ENCODE measurements around the gene PAGE4. TPM values are rescaled to one million over a fixed set of nuclear protein-coding genes. Genes with fewer than 3 reads are reported as not detected.

Gene PAGE4
- polyA plus RNA-seq, 1 of the 3 experiments (the other 2 are of a cell fraction) = not detected

DNA sequence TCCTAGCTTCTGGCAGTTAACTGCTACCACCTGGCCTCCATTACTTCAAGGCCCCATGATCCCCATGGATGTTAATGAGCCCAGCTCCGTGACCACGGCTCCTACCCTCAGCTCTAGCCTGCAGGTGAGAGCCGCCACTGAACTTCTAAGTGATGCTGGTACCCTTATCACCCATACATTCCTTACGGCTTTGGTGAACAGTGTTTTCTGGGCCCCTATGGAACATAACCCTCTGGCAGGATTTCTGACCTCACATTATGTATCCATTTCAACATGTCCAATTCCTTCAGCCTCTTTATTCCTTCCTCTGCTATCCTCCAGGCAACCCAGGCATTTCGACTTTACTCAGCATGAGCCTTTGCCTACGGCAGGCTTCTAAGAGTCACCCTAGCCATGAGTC lies 24.6 kb downstream of the PAGE4 start:
- no peak for DNase-seq
- Histone ChIP-seq H3K9ac (no peak overlapping the region), H3K4me1 (ENCODE audit: control insufficient read depth in 1 of 2, insufficient read depth in 2 of 2, low read depth in 1 of 2, low read length in 1 of 2) (no peaks in the 10 kb centered on the region), H3K4me2 (no peak overlapping the region), H3F3A (replicated peaks; ENCODE audit: insufficient read depth) (no peaks in the 10 kb centered on the region), H2AFZ (ENCODE audit: low read depth) (no peak overlapping the region), H3K27ac (ENCODE audit: low read depth in 2 of 2, low read length in 1 of 2) (no peak overlapping the region), H3K27me3 (ENCODE audit: insufficient read depth) (peaks cover 5% of the 10 kb centered on the region; the same call in 1 of the 2 replicates), H4K20me1 (ENCODE audit: insufficient read depth) (no peaks in the 10 kb centered on the region), H3K4me3 (ENCODE audit: low read depth in 2 of 2, low read length in 1 of 2) (no peak overlapping the region), H3K9me3 (no peaks in the 10 kb centered on the region), H3K79me2 (ENCODE audit: insufficient read depth) (no peaks in the 10 kb centered on the region), H3K9me2 (no peaks in the 10 kb centered on the region), H3K36me3 (replicated peaks in 1 of 2; ENCODE audit: control insufficient read depth in 1 of 2, insufficient read depth in 2 of 2, low read length in 1 of 2) (no peaks in the 10 kb centered on the region)
- ChIA-PET POLR2A (no interaction called here), CTCF (no interaction called here)
- WGBS (ENCODE audit: low lambda C conversion rate) = 17% methylated on average over 6 of the region's 6 CpGs
- TF ChIP-seq JUND (IDR thresholded peaks at IDR 0.05) (no peak), FOSL2 (IDR thresholded peaks at IDR 0.05; ENCODE audit: borderline replicate concordance, low read depth) (no peak), MEF2A (IDR thresholded peaks at IDR 0.05; ENCODE audit: borderline replicate concordance, low read depth) (no peak), TAF1 (IDR thresholded peaks at IDR 0.05; ENCODE audit: borderline replicate concordance, low read depth, low read length) (no peak), NFIC (IDR thresholded peaks at IDR 0.05; ENCODE audit: borderline replicate concordance) (no peak), EP300 (IDR thresholded peaks at IDR 0.05; ENCODE audit: borderline replicate concordance in 1 of 2, low read depth in 1 of 2, low read length in 1 of 2) (no peak), NRF1 (IDR thresholded peaks at IDR 0.05; ENCODE audit: low read depth, low read length) (no peak), FOXM1 (IDR thresholded peaks at IDR 0.05; ENCODE audit: low read depth) (no peak), SIN3A (IDR thresholded peaks at IDR 0.05; ENCODE audit: borderline replicate concordance, low read depth, low read length) (no peak), RFX5 (IDR thresholded peaks at IDR 0.05; ENCODE audit: low read length) (no peak), GATA2 (CRISPR knock-in tag; IDR thresholded peaks at IDR 0.05) (no peak)
- TF ChIP-seq, protein P1, sequence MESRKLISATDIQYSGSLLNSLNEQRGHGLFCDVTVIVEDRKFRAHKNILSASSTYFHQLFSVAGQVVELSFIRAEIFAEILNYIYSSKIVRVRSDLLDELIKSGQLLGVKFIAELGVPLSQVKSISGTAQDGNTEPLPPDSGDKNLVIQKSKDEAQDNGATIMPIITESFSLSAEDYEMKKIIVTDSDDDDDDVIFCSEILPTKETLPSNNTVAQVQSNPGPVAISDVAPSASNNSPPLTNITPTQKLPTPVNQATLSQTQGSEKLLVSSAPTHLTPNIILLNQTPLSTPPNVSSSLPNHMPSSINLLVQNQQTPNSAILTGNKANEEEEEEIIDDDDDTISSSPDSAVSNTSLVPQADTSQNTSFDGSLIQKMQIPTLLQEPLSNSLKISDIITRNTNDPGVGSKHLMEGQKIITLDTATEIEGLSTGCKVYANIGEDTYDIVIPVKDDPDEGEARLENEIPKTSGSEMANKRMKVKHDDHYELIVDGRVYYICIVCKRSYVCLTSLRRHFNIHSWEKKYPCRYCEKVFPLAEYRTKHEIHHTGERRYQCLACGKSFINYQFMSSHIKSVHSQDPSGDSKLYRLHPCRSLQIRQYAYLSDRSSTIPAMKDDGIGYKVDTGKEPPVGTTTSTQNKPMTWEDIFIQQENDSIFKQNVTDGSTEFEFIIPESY (IDR thresholded peaks at IDR 0.05; ENCODE audit: borderline replicate concordance, low read depth) = no peak
- TF ChIP-seq, protein P2, sequence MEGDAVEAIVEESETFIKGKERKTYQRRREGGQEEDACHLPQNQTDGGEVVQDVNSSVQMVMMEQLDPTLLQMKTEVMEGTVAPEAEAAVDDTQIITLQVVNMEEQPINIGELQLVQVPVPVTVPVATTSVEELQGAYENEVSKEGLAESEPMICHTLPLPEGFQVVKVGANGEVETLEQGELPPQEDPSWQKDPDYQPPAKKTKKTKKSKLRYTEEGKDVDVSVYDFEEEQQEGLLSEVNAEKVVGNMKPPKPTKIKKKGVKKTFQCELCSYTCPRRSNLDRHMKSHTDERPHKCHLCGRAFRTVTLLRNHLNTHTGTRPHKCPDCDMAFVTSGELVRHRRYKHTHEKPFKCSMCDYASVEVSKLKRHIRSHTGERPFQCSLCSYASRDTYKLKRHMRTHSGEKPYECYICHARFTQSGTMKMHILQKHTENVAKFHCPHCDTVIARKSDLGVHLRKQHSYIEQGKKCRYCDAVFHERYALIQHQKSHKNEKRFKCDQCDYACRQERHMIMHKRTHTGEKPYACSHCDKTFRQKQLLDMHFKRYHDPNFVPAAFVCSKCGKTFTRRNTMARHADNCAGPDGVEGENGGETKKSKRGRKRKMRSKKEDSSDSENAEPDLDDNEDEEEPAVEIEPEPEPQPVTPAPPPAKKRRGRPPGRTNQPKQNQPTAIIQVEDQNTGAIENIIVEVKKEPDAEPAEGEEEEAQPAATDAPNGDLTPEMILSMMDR (IDR thresholded peaks at IDR 0.05) = no peak
- TF ChIP-seq, protein P3, sequence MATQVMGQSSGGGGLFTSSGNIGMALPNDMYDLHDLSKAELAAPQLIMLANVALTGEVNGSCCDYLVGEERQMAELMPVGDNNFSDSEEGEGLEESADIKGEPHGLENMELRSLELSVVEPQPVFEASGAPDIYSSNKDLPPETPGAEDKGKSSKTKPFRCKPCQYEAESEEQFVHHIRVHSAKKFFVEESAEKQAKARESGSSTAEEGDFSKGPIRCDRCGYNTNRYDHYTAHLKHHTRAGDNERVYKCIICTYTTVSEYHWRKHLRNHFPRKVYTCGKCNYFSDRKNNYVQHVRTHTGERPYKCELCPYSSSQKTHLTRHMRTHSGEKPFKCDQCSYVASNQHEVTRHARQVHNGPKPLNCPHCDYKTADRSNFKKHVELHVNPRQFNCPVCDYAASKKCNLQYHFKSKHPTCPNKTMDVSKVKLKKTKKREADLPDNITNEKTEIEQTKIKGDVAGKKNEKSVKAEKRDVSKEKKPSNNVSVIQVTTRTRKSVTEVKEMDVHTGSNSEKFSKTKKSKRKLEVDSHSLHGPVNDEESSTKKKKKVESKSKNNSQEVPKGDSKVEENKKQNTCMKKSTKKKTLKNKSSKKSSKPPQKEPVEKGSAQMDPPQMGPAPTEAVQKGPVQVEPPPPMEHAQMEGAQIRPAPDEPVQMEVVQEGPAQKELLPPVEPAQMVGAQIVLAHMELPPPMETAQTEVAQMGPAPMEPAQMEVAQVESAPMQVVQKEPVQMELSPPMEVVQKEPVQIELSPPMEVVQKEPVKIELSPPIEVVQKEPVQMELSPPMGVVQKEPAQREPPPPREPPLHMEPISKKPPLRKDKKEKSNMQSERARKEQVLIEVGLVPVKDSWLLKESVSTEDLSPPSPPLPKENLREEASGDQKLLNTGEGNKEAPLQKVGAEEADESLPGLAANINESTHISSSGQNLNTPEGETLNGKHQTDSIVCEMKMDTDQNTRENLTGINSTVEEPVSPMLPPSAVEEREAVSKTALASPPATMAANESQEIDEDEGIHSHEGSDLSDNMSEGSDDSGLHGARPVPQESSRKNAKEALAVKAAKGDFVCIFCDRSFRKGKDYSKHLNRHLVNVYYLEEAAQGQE (IDR thresholded peaks at IDR 0.05; ENCODE audit: low read depth, low read length) = no peak
- TF ChIP-seq, protein P4, sequence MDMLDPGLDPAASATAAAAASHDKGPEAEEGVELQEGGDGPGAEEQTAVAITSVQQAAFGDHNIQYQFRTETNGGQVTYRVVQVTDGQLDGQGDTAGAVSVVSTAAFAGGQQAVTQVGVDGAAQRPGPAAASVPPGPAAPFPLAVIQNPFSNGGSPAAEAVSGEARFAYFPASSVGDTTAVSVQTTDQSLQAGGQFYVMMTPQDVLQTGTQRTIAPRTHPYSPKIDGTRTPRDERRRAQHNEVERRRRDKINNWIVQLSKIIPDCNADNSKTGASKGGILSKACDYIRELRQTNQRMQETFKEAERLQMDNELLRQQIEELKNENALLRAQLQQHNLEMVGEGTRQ (IDR thresholded peaks at IDR 0.05; ENCODE audit: borderline replicate concordance, low read depth, low read length) = no peak

All from SK-N-SH (cell line).